Kidney epithelial cell (primary cell): ENCODE data around the gene KIAA0825. TPM values are rescaled to one million over a fixed set of nuclear protein-coding genes. Genes with fewer than 3 reads are reported as not detected.

ENCODE experiments used
- DNase-seq: peaks from one replicate; pipeline ENCODE4 v3.0.0-alpha.2; 2010; ENCODE audit warnings: low read depth
- H3K27me3 ChIP-seq: 2 replicates; pipeline ENCODE4 v1.6.0; 2011; ENCODE audit warnings: low read length; ENCODE audit not compliant: control insufficient read depth, insufficient read depth
- H3K36me3 ChIP-seq: 2 replicates; pipeline ENCODE4 v1.5.1; 2011; ENCODE audit warnings: low read length; ENCODE audit not compliant: control insufficient read depth, insufficient read depth
- H3K4me3 ChIP-seq: 2 replicates; pipeline ENCODE4 v1.5.1; 2011; ENCODE audit warnings: low read depth, mild to moderate bottlenecking, control low read depth, low read length
- CTCF ChIP-seq: IDR thresholded peaks from 2 replicates; pipeline ENCODE4 v1.5.1; 2011; ENCODE audit warnings: mild to moderate bottlenecking, moderate library complexity, low read length, control low read depth, inconsistent platforms; ENCODE audit not compliant: insufficient read depth, poor library complexity, severe bottlenecking
- total RNA-seq: library from RNA; depleted of rRNA; stranded (reverse); fragments of >200 nt; gene quantifications from 2 replicates; pipeline ENCODE4 v1.2.3, GENCODE V29; 2015

KIAA0825 gene
- total RNA-seq, 1 donor from 2014 or later, result 2.7 TPM

GRCh38 chr5:94402096-94402495 lies 216.3 kb downstream of the KIAA0825 start:
- Histone ChIP-seq H3K4me3 (no peak overlapping the region), H3K27me3 (no peaks in the 10 kb centered on the region), H3K36me3 (no peaks in the 10 kb centered on the region)
- no peak for DNase-seq
- no peak for TF ChIP-seq CTCF

DNA sequence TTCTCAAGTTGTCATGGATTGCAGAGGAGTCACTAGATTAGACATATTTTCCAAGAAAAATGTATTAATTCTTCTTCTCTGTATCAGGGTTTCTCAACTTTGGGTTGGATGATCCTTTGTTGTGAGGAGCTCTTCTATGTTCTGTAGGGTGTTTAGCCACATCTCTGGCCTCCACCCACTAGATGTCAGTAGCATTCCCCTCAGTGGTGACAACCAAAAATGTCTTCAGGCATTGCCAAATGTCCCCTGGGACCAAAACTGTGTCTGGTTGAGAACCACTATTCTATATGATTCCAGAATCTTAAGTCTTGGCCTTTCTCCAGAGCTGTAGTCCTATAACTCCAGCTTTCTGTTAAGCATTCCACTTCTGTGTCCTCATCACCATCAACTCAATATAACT lies 220.9 kb downstream of the KIAA0825 start:
- Histone ChIP-seq H3K4me3 (no peak overlapping the region), H3K27me3 (no peaks in the 10 kb centered on the region), H3K36me3 (no peaks in the 10 kb centered on the region)
- TF ChIP-seq CTCF, result no peak
- no peak for DNase-seq

- H3K36me3 ChIP-seq, result no peaks in the 10 kb centered on the region
- no peak overlapping the region for H3K4me3 ChIP-seq
Observed at GRCh38 chr5:94396687-94397086, 221.7 kb downstream of the KIAA0825 start.

DNA sequence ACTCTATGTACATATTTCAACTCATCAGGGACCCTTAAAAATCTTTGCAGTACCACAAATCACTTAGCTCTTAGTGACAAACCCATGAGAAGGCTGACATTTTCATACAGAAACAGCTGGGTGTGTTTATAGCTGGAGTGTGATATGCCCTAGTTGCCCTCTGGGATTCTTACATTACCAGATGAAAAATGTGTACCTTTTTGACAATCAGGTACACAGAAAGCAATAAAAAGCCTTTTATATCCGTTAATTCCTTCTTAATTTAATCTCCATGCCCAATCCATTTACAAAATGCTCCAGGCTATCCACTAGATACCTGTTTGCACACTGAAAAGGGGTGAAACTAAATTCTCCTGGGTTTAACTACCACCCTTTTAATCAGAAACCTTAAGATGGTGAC lies 222.9 kb downstream of the KIAA0825 start:
- DNase-seq, result no peak
- Histone ChIP-seq H3K36me3 (no peaks in the 10 kb centered on the region), H3K27me3 (no peaks in the 10 kb centered on the region), H3K4me3 (no peak overlapping the region)
- no peak for TF ChIP-seq CTCF

More at GRCh38 chr5:94396687-94397086, 221.7 kb downstream of the KIAA0825 start:
- DNase-seq, result no peak
- no peak for TF ChIP-seq CTCF
- H3K27me3 ChIP-seq, result no peaks in the 10 kb centered on the region

- DNase-seq, result no peak
- Histone ChIP-seq H3K4me3 (no peak overlapping the region), H3K27me3 (no peaks in the 10 kb centered on the region), H3K36me3 (no peaks in the 10 kb centered on the region)
- TF ChIP-seq CTCF, result no peak
Observed at GRCh38 chr5:94391996-94392395, 226.4 kb downstream of the KIAA0825 start.

GRCh38 chr5:94389515-94389899 lies 228.9 kb downstream of the KIAA0825 start:
- no peak overlapping the region for H3K4me3 ChIP-seq
- TF ChIP-seq CTCF, result no peak
- no peaks in the 10 kb centered on the region for H3K27me3 ChIP-seq
- H3K36me3 ChIP-seq, result no peaks in the 10 kb centered on the region
- DNase-seq, result no peak
